NK-92 treated with Interleukin-12 subunit alpha and Interleukin-12 subunit beta, amount 100 ng/mL, for 24 hours (cell line): ENCODE results near the gene AFAP1.

Experiments
- DNase-seq: peaks from one replicate; lab custom pipeline; 2025; lab: John Stamatoyannopoulos, UW

Gene AFAP1

DNA sequence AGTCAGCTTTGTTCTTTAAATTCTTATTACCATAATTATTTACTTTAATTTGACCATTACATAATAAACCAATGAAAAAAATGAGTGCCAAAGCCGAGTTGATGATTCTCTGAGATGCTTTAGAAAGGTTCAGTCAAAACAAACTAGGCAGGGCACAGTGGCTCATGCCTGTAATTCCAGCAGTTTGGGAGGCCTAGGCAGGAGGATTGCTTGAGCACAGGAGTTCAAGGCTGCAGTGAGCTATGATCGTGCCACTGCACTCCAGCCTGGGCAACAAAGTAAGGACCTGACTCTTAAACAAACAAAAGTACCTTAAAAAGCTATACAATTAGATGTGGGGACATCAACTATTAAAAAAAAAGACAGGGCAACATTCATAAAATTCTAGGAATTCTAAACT is 75.0 kb downstream of the AFAP1 start:
- DNase-seq, result no peak

- no peak for DNase-seq
Observed at GRCh38 chr4:7863911-7864681, 75.6 kb downstream of the AFAP1 start.

- DNase-seq, result no peak
Observed at GRCh38 chr4:7862561-7863192, 77.0 kb downstream of the AFAP1 start.

GRCh38 chr4:7861440-7861881 is 78.2 kb downstream of the AFAP1 start:
- DNase-seq, result no peak

- DNase-seq, result no peak
Observed at GRCh38 chr4:7860600-7861163, 79.0 kb downstream of the AFAP1 start.

- no peak for DNase-seq
Observed at GRCh38 chr4:7859326-7859725, 80.3 kb downstream of the AFAP1 start.

DNA sequence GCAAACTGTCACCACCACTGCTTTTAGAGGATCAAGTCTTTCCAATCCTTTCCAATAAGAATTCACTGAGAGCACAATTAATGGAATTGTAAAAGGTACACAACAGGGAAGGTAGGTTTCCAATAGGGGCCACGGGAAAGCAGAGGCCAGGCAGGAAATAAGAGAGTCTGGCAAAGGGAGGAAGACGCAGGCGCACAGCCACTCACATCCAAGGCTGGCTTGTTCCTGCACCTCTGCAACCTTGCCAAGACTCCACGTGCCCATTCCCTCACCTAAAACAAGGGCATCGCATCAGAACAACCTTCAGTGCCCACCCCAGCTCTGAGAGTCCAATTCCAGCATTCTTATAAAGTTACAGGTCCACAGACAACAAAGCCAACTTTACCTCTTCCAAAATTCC is 81.2 kb downstream of the AFAP1 start:
- DNase-seq, result no peak

DNA sequence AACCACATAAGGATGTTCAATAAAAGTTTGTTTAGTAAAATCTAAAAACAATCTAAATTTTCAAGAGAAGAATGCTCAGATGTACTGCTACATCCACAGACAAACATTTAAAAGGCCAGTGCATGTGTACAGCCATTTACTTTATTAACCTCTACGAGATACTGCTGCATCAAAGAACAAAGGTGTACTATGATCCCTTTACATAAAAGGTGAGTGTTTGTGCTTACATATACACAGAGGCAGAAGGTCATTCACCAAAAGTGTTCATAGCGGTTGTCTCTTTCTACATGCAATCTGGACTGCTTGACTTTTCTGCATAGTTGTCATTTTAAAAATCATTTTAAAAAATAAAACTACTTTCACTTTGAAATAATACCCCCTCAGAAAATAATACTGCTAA is 81.7 kb downstream of the AFAP1 start:
- DNase-seq, result no peak

- no peak for DNase-seq
Observed at GRCh38 chr4:7857238-7857701, 82.4 kb downstream of the AFAP1 start.

GRCh38 chr4:7855731-7856130 is 83.9 kb downstream of the AFAP1 start:
- no peak for DNase-seq

DNA sequence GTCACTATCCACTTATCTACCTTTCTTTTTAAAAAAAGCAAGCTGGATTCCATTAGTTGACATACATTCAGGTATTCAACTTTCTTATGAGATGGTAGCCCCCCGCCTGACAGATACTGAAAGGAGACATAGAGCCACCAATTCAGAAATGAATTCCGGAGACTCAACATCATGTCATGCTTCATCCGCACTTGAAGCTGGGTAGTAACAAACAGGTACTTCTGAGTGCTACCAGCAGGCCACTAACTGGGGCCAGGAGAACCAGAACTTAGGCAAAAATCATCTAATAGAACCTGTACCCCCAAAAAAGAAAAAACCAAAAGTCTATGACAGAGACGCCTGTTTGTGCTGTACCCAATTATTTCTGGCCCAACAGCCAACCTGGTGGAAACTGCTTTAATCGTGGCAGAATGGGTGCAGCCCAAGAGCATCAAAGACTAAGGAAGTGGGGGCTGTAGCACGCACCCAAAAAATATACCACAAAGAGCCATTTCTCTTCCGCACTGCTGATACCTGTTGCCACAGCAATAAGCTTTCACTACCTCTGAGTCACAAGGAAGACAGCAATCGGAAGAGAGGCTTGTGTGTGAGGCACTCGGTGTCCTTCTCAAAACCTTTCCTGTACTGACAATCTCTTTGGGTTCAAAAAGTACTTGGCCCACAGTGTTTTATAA is 84.8 kb downstream of the AFAP1 start:
- peak; percentile 34 for DNase-seq

GRCh38 chr4:7854216-7854615 is 85.4 kb downstream of the AFAP1 start:
- DNase-seq, result no peak

DNA sequence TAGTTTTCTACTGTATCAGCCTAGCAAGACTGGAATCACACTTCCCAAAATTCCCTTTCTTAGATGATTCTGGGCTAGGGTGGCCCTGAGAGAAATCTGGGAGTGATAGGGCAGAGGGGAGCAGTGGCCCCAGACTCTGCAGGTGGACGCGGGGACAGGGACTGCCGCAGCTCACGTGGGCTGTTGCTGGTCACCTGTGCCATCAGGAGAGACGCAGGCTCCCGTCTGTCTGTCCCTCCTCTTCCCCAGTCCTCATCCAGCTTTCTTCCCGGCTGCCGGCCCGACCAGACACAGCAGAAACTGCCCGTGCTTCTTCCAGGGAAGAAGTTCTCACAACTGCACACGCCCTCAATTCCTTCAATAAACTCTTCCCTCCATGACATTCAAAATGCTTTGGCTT is 86.4 kb downstream of the AFAP1 start:
- DNase-seq, result no peak

DNA sequence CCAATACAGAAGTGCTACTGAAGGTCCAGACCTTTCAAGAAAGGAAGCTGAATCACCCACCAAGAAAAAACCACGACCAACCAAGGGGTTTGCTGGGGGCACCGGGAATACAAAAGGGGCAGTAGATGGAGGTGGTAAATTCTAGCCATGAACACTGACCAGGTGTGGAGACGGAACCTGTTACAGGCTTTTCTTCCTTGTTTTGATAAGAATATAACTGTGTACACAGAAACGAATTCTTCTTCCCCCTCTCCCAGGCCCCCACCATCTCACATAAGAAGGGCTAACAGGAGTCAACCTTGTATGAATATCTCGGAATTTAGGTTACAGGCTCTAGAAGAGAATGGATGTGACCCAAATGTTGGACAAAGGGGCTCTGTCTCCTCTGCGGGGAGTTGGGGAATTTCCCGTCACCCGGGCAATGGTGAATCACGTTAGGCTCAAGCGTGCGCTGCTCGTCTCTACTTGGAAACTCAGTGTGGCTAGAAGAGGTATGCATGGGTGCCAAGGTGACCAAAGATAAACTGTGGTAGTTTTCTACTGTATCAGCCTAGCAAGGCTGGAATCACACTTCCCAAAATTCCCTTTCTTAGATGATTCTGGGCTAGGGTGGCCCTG is 87.0 kb downstream of the AFAP1 start:
- DNase-seq, result no peak

- no peak for DNase-seq
Observed at GRCh38 chr4:7850489-7850888, 89.2 kb downstream of the AFAP1 start.

GRCh38 chr4:7847206-7847605 is 92.5 kb downstream of the AFAP1 start:
- no peak for DNase-seq

DNA sequence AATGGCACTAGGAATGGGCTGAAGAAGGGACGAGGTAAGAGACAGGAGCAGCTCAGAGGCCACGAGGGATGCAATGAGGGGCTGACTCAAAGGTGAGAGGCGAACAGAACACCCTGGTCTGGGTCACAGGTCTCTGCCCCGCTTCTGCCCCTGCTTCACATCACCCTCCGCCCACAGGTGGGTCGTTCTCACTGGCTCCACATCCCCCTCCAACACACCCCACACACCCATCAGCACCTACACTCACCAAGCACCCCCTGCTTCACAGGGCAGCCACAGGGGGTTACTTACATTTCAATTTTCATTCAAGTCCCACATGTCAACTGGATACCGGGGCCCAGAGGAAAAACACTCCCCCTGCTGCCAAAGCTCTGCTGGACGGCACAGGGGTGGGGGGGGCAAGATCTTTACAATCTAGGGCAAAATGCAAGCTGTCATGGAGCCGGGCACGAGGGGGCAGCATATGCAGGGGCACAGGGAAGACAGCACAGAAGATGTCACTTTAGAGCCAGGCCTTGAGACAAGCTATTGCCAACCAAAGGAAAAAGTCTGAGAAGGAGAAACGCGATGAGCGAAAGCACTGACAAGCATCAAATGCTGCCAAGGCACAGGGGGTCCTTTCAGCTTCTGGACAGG is 94.0 kb downstream of the AFAP1 start:
- no peak for DNase-seq

- DNase-seq, result no peak
Observed at GRCh38 chr4:7844594-7844991, 95.1 kb downstream of the AFAP1 start.

DNA sequence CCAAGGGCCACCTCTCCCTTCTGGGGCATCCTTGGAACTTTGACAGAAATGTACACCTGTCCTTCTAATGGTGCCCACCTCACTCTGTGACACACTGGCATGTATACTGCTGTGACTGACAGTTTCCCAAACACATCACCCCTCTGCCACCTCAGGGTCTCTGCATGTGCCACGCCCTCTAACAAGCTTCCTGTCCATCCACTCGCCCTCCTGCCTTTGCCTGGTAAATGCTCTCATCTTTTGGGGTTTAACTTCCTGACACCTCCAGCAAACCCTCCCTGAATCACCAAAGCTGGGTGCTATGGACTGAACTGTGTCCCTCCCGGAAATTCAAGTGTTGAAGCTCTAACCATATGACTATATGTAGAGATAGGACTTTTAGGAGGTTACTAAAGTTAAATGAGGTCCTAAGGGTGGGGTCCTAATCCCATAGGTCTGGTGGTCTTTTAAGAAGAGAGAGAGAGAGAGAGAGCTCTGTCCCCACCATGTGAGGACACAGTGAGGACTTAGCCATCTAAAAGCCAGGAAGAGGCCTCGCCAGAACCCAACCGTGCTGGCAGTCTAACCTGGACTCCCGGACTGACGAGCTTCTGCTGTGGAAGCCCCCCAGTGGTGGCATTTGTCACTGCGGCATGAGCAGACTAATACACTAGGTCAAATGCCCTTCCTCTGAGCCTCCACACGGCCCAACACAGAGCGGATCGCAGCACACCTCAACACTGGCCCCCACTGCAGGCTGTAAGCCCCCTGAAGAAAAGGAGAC is 95.6 kb downstream of the AFAP1 start:
- DNase-seq, result peak; percentile 58

- DNase-seq, result no peak
Observed at GRCh38 chr4:7842384-7843279, 97.0 kb downstream of the AFAP1 start.
